Parathyroid adenoma (tissue), 2 donors: ENCODE results near the gene SMARCAD1.
A peak's percentile ranks its signal among the peaks of the same experiment; 100 is the strongest.
"Not testable (repeated sequence)": the region's sequence is repeated elsewhere in the genome, so short reads cannot be mapped to it uniquely, and the experiment has no call there.

Experiments
- H2AFZ ChIP-seq: fragments of 300-600 bp; sonication (generic); one replicate; pipeline ENCODE4 v1.7.0; 2017; ENCODE audit warnings: antibody characterized with exemption, mild to moderate bottlenecking
- H3K27ac ChIP-seq: fragments of 300-600 bp; sonication (generic); one replicate; pipeline ENCODE4 v1.7.0; 2017
- H3K27me3 ChIP-seq: fragments of 300-600 bp; sonication (generic); one replicate; pipeline ENCODE4 v1.7.0; 2017; ENCODE audit warnings: low read length; ENCODE audit not compliant: control insufficient read depth, insufficient read depth
- H3K36me3 ChIP-seq: fragments of 300-600 bp; sonication (generic); one replicate; pipeline ENCODE4 v1.7.0; 2017; ENCODE audit warnings: low read length; ENCODE audit not compliant: control insufficient read depth, insufficient read depth
- H3K4me1 ChIP-seq: fragments of 300-600 bp; sonication (generic); one replicate; pipeline ENCODE4 v1.7.0; 2017; ENCODE audit warnings: control low read depth
- H3K4me2 ChIP-seq: fragments of 300-600 bp; sonication (generic); one replicate; pipeline ENCODE4 v1.7.0; 2017; ENCODE audit warnings: low read length
- H3K4me3 ChIP-seq: fragments of 300-600 bp; sonication (generic); one replicate; pipeline ENCODE4 v1.7.0; 2017; ENCODE audit warnings: low read depth, low read length
- H3K79me2 ChIP-seq: fragments of 300-600 bp; sonication (generic); one replicate; pipeline ENCODE4 v1.7.0; 2017; ENCODE audit warnings: control low read depth
- H3K9ac ChIP-seq: fragments of 300-600 bp; sonication (generic); one replicate; pipeline ENCODE4 v1.7.0; 2017; ENCODE audit warnings: mild to moderate bottlenecking
- H3K9me3 ChIP-seq: fragments of 300-600 bp; sonication (generic); one replicate; pipeline ENCODE4 v1.7.0; 2017; ENCODE audit warnings: low read length; ENCODE audit not compliant: control insufficient read depth
- TF ChIP-seq, protein P1 (sequence below): fragments of 300-600 bp; sonication (generic); IDR thresholded peaks from one replicate; pipeline ENCODE4 v1.7.0; 2017; ENCODE audit warnings: antibody characterized with exemption, mild to moderate bottlenecking
- donor health status: primary hyperparathyroidism.

Gene SMARCAD1

DNA sequence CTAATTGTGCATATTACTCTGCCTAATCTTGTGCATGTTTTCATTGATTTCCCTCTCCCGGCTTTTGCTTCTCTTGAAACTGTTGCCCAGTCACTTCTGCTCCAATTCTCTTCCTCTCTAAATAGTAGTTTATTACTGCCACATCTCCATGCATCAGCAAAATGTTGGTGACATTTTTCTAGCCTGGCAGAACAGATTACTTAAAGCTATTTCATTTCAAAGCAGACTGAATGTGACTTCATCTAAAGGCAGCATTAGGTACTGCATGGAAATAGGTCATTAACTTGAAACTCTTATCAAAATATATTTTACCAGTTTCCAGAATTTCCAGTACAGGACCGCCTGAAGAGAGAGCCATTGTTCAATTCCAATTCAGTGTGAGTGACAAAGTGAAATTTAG is 82.6 kb downstream of the SMARCAD1 start:
- H3K4me3 ChIP-seq, result no peak overlapping the region
- H3K36me3 ChIP-seq, result no peaks in the 10 kb centered on the region
- H3K27me3 ChIP-seq, result no peaks in the 10 kb centered on the region
- no peak overlapping the region for H3K9ac ChIP-seq
- H3K79me2 ChIP-seq, result no peaks in the 10 kb centered on the region
- H3K9me3 ChIP-seq, result no peaks in the 10 kb centered on the region
- TF ChIP-seq, protein P1, sequence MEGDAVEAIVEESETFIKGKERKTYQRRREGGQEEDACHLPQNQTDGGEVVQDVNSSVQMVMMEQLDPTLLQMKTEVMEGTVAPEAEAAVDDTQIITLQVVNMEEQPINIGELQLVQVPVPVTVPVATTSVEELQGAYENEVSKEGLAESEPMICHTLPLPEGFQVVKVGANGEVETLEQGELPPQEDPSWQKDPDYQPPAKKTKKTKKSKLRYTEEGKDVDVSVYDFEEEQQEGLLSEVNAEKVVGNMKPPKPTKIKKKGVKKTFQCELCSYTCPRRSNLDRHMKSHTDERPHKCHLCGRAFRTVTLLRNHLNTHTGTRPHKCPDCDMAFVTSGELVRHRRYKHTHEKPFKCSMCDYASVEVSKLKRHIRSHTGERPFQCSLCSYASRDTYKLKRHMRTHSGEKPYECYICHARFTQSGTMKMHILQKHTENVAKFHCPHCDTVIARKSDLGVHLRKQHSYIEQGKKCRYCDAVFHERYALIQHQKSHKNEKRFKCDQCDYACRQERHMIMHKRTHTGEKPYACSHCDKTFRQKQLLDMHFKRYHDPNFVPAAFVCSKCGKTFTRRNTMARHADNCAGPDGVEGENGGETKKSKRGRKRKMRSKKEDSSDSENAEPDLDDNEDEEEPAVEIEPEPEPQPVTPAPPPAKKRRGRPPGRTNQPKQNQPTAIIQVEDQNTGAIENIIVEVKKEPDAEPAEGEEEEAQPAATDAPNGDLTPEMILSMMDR, result no peak
- H3K27ac ChIP-seq, result no peak overlapping the region
- H3K4me1 ChIP-seq, result no peaks in the 10 kb centered on the region
- no peak overlapping the region for H2AFZ ChIP-seq
- no peak overlapping the region for H3K4me2 ChIP-seq

- H3K4me2 ChIP-seq, H3K4me3 ChIP-seq, H3K9me3 ChIP-seq, H3K79me2 ChIP-seq, H3K4me1 ChIP-seq, H3K27me3 ChIP-seq, H3K27ac ChIP-seq, H3K9ac ChIP-seq, H3K36me3 ChIP-seq, H2AFZ ChIP-seq: not testable (repeated sequence)
Measured at GRCh38 chr4:94293981-94294380, 86.3 kb downstream of the SMARCAD1 start.

GRCh38 chr4:94295473-94295872 is 87.8 kb downstream of the SMARCAD1 start:
- not testable (repeated sequence) for H2AFZ ChIP-seq, H3K9ac ChIP-seq, H3K4me3 ChIP-seq, H3K4me2 ChIP-seq, H3K9me3 ChIP-seq, H3K27me3 ChIP-seq, H3K4me1 ChIP-seq, H3K27ac ChIP-seq, H3K36me3 ChIP-seq, H3K79me2 ChIP-seq

GRCh38 chr4:94298725-94299252 is 91.1 kb downstream of the SMARCAD1 start:
- Histone ChIP-seq H3K9ac (no peak overlapping the region), H3K9me3 (no peaks in the 10 kb centered on the region), H2AFZ (no peak overlapping the region), H3K36me3 (no peaks in the 10 kb centered on the region), H3K79me2 (no peaks in the 10 kb centered on the region), H3K27ac (no peak overlapping the region), H3K4me3 (no peak overlapping the region), H3K4me2 (no peak overlapping the region), H3K4me1 (no peaks in the 10 kb centered on the region), H3K27me3 (no peaks in the 10 kb centered on the region)
- TF ChIP-seq, protein P1, result no peak

- H3K79me2 ChIP-seq, result no peaks in the 10 kb centered on the region
- TF ChIP-seq, protein P1, result no peak
- H3K27ac ChIP-seq, result no peak overlapping the region
Measured at GRCh38 chr4:94302191-94302590, 94.5 kb downstream of the SMARCAD1 start.

GRCh38 chr4:94304365-94304971 is 96.8 kb downstream of the SMARCAD1 start:
- H3K4me1 ChIP-seq, result no peaks in the 10 kb centered on the region
- no peak overlapping the region for H2AFZ ChIP-seq
- H3K4me2 ChIP-seq, result no peak overlapping the region
- H3K36me3 ChIP-seq, result no peaks in the 10 kb centered on the region
- H3K27me3 ChIP-seq, result no peaks in the 10 kb centered on the region
- H3K4me3 ChIP-seq, result no peak overlapping the region
- H3K27ac ChIP-seq, result no peak overlapping the region
- no peak overlapping the region for H3K9ac ChIP-seq
- no peaks in the 10 kb centered on the region for H3K9me3 ChIP-seq
- no peaks in the 10 kb centered on the region for H3K79me2 ChIP-seq
- TF ChIP-seq, protein P1, result peak; percentile 16

More at GRCh38 chr4:94302191-94302590, 94.5 kb downstream of the SMARCAD1 start:
- no peak overlapping the region for H3K9ac ChIP-seq
- H2AFZ ChIP-seq, result no peak overlapping the region
- no peaks in the 10 kb centered on the region for H3K27me3 ChIP-seq
- no peaks in the 10 kb centered on the region for H3K36me3 ChIP-seq
- H3K4me3 ChIP-seq, result no peak overlapping the region
- H3K9me3 ChIP-seq, result no peaks in the 10 kb centered on the region
- no peaks in the 10 kb centered on the region for H3K4me1 ChIP-seq
- no peak overlapping the region for H3K4me2 ChIP-seq
